ENCODE measurements around the gene ARHGAP27. TPM values are rescaled to one million over a fixed set of nuclear protein-coding genes. Genes with fewer than 3 reads are reported as not detected.

Gene ARHGAP27
- total RNA-seq, 2 experiments from 2014 or later, result 100 to 106 TPM

DNA sequence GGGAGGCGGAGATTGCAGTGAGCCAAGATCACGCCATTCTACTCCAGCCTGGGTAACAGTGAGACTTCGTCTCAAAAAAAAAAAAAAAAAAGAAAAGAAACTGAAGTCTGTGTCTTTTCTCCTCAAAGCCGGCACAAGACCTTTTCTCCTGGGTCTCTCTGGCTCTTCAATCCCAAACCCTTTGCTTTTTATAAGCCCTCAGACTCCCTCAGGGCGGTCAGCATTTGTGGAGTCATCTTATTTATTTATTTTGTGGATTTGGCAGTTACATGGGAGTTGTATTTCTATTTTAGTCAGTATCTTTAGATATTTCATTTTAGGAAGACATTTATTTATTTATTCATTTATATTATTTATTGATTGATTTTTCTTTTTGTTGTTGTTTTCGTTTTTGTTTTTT is 58.2 kb downstream of the ARHGAP27 start:
- Mint-ChIP-seq H3K9me3 (ENCODE audit: insufficient read depth) (no peaks in the 10 kb centered on the region), H3K4me3 (no peak overlapping the region), H3K36me3 (ENCODE audit: low read depth) (no peaks in the 10 kb centered on the region), H3K27me3 (ENCODE audit: low read depth) (peaks cover 19% of the 10 kb centered on the region), H3K27ac (no peak overlapping the region), H3K4me1 (ENCODE audit: low read depth) (peaks cover 13% of the 10 kb centered on the region)
- DNase-seq (no peak), ATAC-seq (no peak)
- POLR2A ChIA-PET, result interaction anchor here (1.5 kb wide), 1 partner anchor 10 kb away, joined by 4 read pairs; no protein-coding TSS in a partner anchor
- CTCF ChIA-PET, result interaction anchor here (0.9 to 1.2 kb wide), 5 partner anchors 10 to 115 kb away, joined by 3 to 5 read pairs (median 4); partner anchors contain the start of gene MAP3K14

DNA sequence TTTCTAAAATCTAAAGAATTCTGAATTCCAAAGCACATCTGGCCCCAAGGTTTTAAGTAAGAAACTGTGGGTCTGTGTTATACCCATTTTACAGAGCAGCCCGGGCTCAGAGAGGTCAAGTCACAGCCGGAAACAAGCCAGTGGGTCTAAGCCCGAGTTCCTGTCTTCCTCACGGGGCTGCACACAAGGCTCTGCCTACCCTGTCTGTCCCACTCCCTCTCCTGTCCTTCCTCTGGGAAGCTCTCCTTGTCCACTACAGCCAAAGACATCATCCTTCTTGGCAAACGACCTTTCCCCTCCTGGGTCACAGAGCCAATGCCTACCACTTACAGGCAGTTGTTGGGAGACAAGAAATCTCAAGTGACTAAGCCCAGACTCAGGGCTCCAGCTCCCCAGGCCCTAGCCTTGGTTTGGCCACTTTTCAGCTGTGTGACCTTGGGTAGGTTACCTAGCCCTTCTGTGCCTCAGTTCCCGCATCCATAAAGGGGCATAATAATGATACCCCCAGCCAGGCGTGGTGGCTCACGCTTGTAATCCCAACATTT is 60.3 kb downstream of the ARHGAP27 start:
- Mint-ChIP-seq H3K27me3 (ENCODE audit: low read depth) (peaks cover 16% of the 10 kb centered on the region), H3K4me1 (ENCODE audit: low read depth) (peaks cover 13% of the 10 kb centered on the region), H3K27ac (no peak overlapping the region), H3K36me3 (ENCODE audit: low read depth) (no peaks in the 10 kb centered on the region), H3K4me3 (no peak overlapping the region), H3K9me3 (ENCODE audit: insufficient read depth) (no peaks in the 10 kb centered on the region)
- no peak for DNase-seq
- ATAC-seq, result no peak
- ChIA-PET CTCF (interaction anchor here (0.6 to 2.5 kb wide), 5 partner anchors 8 to 237 kb away, joined by 3 to 7 read pairs (median 3); partner anchors contain the start of gene ACBD4), POLR2A (no interaction called here)

DNA sequence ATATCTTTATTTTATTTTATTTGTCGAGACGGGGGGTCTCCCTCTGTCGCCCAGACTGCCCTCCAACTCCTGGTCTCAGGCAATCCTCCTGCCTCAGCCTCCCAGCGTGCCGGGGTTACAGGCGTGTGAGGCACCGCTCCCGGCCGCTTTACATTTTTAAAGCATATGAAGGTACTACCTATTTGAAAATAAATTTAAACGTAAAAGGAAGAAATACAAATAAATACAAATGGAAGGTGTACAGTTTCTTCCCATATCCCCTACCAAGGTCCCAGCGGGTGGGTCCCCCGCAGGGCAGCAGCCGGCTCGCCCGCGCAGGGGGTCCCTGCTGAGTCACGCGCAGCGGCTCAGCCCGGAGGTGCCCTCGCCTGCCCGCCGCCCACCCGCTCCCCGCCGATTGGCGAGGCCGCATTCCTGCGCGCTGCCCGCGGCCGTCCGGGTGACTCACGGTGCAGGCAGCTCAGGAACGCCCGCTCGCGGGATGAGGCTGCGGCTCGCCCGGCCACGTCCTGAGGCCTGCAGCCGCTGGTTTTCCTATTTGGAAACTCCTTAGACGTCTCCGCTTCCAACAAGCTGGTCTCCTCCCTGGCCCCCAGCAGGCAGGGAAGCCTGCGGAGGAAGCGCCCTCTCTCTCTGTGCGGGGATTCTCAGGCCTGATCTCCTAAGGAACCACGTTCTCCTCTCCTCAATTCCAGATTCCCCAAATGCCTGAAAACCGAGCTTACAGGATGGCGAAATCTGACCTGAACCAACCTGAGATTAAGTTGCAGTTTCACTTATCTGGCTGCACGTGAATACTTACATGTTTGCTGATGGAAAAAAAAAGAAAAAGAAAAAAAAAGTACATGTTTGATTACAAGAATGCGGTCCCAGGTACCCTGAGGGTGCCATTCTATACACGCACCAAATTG is 61.0 kb downstream of the ARHGAP27 start:
- peak overlapping the region; percentile 22 for H3K4me3 Mint-ChIP-seq
- H3K9me3 Mint-ChIP-seq (ENCODE audit: insufficient read depth), result no peaks in the 10 kb centered on the region
- H3K4me1 Mint-ChIP-seq (ENCODE audit: low read depth), result peaks cover 13% of the 10 kb centered on the region
- peak overlapping the region; percentile 28 for H3K27ac Mint-ChIP-seq
- H3K36me3 Mint-ChIP-seq (ENCODE audit: low read depth), result no peaks in the 10 kb centered on the region
- ChIA-PET CTCF (interaction anchor here (0.6 to 2.5 kb wide), 7 partner anchors 9 to 236 kb away, joined by 3 to 10 read pairs (median 3); partner anchors contain the start of gene ACBD4), POLR2A (no interaction called here)
- peaks cover 14% of the 10 kb centered on the region for H3K27me3 Mint-ChIP-seq (ENCODE audit: low read depth)
- ATAC-seq, result peak; percentile 77
- DNase-seq, result no peak

DNA sequence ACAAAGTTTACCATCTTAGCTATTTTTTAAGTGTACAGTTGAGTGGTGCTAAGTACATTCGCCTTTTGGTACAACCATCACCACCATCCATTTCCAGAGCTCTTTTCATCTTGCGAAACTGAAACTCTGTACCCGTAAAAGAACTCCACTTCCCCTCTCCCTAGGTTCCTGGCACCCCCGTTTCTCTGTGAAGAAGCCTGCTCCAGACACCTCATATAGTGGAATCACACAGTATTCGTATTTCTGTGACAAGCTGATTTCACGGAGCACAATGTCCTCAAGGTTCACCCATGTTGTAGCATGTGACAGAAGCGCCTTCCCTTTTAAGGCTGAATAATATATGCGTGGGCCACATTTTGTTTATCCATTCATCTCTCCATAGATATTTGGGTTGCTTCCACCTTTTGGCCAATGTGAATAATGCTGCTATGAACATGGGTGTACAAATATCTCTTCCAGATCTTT is 61.7 kb downstream of the ARHGAP27 start:
- Mint-ChIP-seq H3K36me3 (ENCODE audit: low read depth) (no peaks in the 10 kb centered on the region), H3K27ac (no peak overlapping the region), H3K27me3 (ENCODE audit: low read depth) (peaks cover 14% of the 10 kb centered on the region), H3K4me1 (ENCODE audit: low read depth) (peaks cover 13% of the 10 kb centered on the region), H3K4me3 (no peak overlapping the region), H3K9me3 (ENCODE audit: insufficient read depth) (no peaks in the 10 kb centered on the region)
- ChIA-PET POLR2A (no interaction called here), CTCF (interaction anchor here (0.7 to 2.5 kb wide), 5 partner anchors 15 to 236 kb away, joined by 3 to 10 read pairs (median 6); partner anchors contain the start of genes ACBD4 and MAP3K14)
- DNase-seq (no peak), ATAC-seq (no peak)

DNA sequence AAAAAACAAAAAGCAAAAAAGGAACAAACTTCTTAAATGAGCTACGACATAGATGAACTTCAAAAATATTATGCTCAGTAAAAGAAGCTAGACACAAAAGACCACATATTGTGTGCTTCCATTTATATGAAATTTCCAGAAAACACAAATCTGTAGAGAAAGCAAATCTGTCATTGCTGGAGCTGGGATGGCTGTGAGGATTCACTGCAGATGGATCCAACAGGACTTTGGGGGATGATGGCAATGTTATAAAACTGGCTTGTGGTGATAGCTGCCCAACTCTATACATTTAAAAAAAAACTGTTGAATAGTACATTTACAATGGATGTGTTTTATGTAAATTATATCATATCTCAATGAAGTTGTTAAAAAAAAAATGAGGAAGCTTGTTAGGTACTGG is 63.2 kb downstream of the ARHGAP27 start:
- ChIA-PET POLR2A (interaction anchor here (0.6 kb wide), 1 partner anchor 53 kb away, joined by 3 read pairs; no protein-coding TSS in a partner anchor), CTCF (interaction anchor here (0.9 to 1.9 kb wide), 9 partner anchors 12 to 172 kb away, joined by 3 to 13 read pairs (median 5); partner anchors contain the start of gene MAP3K14)
- H3K4me1 Mint-ChIP-seq (ENCODE audit: low read depth), result peaks cover 13% of the 10 kb centered on the region
- no peak overlapping the region for H3K4me3 Mint-ChIP-seq
- H3K36me3 Mint-ChIP-seq (ENCODE audit: low read depth), result no peaks in the 10 kb centered on the region
- H3K27ac Mint-ChIP-seq, result no peak overlapping the region
- no peaks in the 10 kb centered on the region for H3K9me3 Mint-ChIP-seq (ENCODE audit: insufficient read depth)
- peaks cover 14% of the 10 kb centered on the region for H3K27me3 Mint-ChIP-seq (ENCODE audit: low read depth)
- no peak for ATAC-seq
- no peak for DNase-seq

DNA sequence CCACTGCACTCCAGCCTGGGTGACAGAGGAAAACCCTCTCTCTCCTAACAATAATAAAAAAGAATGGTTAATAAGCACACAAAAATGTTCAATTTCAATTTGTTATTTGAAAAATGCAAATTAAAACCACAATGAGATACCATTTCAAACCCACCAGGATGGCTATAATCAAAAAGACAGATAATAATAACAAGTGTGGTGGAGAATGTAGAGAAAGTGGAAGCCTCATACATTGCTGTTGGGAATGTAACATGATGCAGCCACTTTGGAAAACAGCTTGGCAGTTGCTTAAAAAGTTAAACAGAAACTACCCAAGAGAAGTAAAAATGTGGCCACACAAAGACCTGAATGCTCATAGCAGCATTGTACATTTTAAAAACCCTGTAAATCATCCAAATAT is 64.0 kb downstream of the ARHGAP27 start:
- ATAC-seq, result no peak
- H3K27ac Mint-ChIP-seq, result no peak overlapping the region
- peaks cover 10% of the 10 kb centered on the region for H3K27me3 Mint-ChIP-seq (ENCODE audit: low read depth)
- ChIA-PET CTCF (interaction anchor here (1.0 to 1.9 kb wide), 5 partner anchors 17 to 171 kb away, joined by 3 to 13 read pairs (median 8); no protein-coding TSS in a partner anchor), POLR2A (no interaction called here)
- DNase-seq, result no peak
- H3K36me3 Mint-ChIP-seq (ENCODE audit: low read depth), result no peaks in the 10 kb centered on the region
- peaks cover 13% of the 10 kb centered on the region for H3K4me1 Mint-ChIP-seq (ENCODE audit: low read depth)
- H3K9me3 Mint-ChIP-seq (ENCODE audit: insufficient read depth), result no peaks in the 10 kb centered on the region
- H3K4me3 Mint-ChIP-seq, result no peak overlapping the region

DNA sequence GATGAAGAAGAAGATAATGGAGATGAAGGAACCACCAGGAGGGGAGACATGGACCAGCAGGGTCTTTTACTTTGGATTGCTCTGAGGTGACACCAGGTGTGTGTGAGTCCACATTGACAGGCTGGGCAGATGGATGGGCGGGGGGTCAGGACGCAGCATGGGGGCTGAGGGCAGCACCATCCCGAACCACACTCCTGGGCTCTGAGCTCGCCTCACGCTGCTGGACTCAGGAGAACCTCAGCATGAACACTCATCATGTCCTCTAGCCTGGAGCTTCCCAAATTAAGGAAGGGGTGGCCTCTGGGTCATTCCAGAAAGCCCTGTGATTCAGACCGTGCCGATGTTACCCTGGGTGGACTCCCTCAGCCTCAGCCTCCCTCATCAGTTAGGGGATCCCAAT is 65.5 kb downstream of the ARHGAP27 start:
- no peak for ATAC-seq
- Mint-ChIP-seq H3K4me1 (ENCODE audit: low read depth) (peaks cover 13% of the 10 kb centered on the region), H3K27ac (no peak overlapping the region), H3K27me3 (ENCODE audit: low read depth) (peaks cover 15% of the 10 kb centered on the region), H3K9me3 (ENCODE audit: insufficient read depth) (no peaks in the 10 kb centered on the region), H3K36me3 (ENCODE audit: low read depth) (no peaks in the 10 kb centered on the region), H3K4me3 (no peak overlapping the region)
- ChIA-PET POLR2A (interaction anchor here (1.3 kb wide), 1 partner anchor 55 kb away, joined by 3 read pairs; no protein-coding TSS in a partner anchor), CTCF (no interaction called here)
- no peak for DNase-seq

DNA sequence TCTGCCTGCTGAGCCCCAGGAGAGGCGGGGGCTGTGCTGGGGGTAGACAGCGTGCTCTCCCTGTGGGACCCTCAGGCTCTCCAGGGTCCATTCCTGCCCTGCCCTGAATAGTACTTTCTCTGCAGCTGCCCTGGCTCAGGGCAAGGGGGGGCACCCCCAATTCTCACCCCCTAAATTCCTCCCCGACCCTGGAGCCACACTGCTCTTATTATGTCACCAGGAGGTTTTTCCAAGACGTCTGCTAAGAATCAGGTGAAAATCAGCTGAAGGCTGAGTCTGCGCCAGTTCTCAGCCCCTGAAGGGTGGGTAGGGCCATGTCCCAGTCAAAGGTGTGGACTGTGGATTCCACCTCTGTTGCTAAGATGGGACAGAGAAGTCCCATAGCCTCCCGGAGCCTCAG is 66.0 kb downstream of the ARHGAP27 start:
- no peak for ATAC-seq
- Mint-ChIP-seq H3K27me3 (ENCODE audit: low read depth) (peaks cover 12% of the 10 kb centered on the region), H3K27ac (no peak overlapping the region), H3K9me3 (ENCODE audit: insufficient read depth) (no peaks in the 10 kb centered on the region), H3K4me1 (ENCODE audit: low read depth) (peaks cover 8% of the 10 kb centered on the region), H3K4me3 (no peak overlapping the region), H3K36me3 (ENCODE audit: low read depth) (no peaks in the 10 kb centered on the region)
- no peak for DNase-seq
- CTCF ChIA-PET, result interaction anchor here (1.1 kb wide), 1 partner anchor 89 kb away, joined by 3 read pairs; no protein-coding TSS in a partner anchor
- POLR2A ChIA-PET, result interaction anchor here (1.3 kb wide), 1 partner anchor 54 kb away, joined by 3 read pairs; no protein-coding TSS in a partner anchor

DNA sequence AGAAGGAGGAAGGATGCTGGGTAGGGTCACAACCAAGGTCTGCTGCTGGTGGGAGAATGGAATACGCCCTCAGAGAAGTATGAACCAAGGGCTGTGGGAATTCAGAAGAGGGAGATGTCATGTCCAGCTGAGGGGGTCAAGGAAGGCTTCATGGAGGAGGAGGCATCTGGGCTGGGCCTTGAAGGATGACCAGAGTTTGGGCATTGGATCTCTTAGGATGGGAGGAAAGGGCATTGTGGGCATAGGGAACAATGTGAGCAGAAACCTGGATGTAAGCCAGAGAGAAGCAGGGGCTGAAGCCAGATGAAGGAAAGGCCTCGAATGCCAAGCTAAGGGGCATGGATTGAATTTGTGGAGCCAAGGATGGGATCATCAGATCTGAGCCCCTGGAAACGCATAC is 66.6 kb downstream of the ARHGAP27 start:
- Mint-ChIP-seq H3K4me3 (no peak overlapping the region), H3K27ac (no peak overlapping the region), H3K36me3 (ENCODE audit: low read depth) (no peaks in the 10 kb centered on the region), H3K9me3 (ENCODE audit: insufficient read depth) (no peaks in the 10 kb centered on the region), H3K4me1 (ENCODE audit: low read depth) (peaks cover 4% of the 10 kb centered on the region), H3K27me3 (ENCODE audit: low read depth) (peaks cover 12% of the 10 kb centered on the region)
- ChIA-PET CTCF (interaction anchor here (1.1 kb wide), 1 partner anchor 89 kb away, joined by 3 read pairs; no protein-coding TSS in a partner anchor), POLR2A (interaction anchor here (1.3 kb wide), 1 partner anchor 54 kb away, joined by 3 read pairs; no protein-coding TSS in a partner anchor)
- no peak for DNase-seq
- ATAC-seq, result no peak

DNA sequence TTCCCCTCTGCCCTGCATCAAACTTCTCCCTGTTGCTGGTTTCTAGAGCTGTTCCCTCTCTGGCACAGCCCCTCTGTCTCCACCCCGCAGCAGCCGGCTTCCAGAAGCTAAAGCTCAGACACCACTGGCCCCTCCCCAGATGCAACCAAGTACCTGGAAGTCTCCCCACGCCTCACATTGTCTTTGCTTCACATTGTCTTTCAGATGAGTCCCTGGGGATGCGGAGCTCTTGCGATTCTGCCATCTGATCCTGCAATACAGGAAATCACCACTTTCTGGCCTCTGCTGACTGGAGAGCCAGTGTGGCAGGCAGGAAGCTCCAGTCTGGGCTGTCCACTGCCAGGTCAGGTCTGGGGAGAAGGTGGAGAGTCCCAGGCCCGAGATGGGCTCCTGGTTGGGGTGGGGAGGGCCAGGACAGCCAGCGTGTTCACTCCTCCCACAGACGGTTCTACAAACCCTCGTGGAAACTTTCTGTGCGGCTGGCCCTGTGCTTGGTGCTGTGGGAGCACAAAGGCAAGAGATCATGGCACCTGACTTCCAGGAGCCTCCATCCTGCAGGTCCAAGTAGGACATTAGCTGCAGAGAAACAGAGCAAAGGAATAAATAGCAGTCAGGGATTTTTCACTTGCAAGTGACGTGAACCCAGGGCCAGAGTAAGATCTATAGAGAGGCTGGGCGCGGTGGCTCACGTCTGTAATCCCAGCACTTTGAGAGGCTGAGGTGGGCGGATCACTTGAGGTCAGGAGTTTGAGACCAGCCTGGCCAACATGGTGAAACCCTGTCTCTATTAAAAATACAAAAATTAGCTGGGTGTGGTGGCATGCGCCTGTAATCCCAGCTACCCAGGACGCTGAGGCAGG is 67.9 kb downstream of the ARHGAP27 start:
- no peak overlapping the region for H3K27ac Mint-ChIP-seq
- no peaks in the 10 kb centered on the region for H3K36me3 Mint-ChIP-seq (ENCODE audit: low read depth)
- no peaks in the 10 kb centered on the region for H3K4me1 Mint-ChIP-seq (ENCODE audit: low read depth)
- no peaks in the 10 kb centered on the region for H3K9me3 Mint-ChIP-seq (ENCODE audit: insufficient read depth)
- H3K4me3 Mint-ChIP-seq, result no peak overlapping the region
- DNase-seq (no peak), ATAC-seq (no peak)
- ChIA-PET CTCF (interaction anchor here (0.7 to 0.8 kb wide), 3 partner anchors 11 to 21 kb away, joined by 3 read pairs; no protein-coding TSS in a partner anchor), POLR2A (interaction anchor here (1.0 kb wide), 1 partner anchor 21 kb away, joined by 3 read pairs; no protein-coding TSS in a partner anchor)
- peaks cover 12% of the 10 kb centered on the region for H3K27me3 Mint-ChIP-seq (ENCODE audit: low read depth)

DNA sequence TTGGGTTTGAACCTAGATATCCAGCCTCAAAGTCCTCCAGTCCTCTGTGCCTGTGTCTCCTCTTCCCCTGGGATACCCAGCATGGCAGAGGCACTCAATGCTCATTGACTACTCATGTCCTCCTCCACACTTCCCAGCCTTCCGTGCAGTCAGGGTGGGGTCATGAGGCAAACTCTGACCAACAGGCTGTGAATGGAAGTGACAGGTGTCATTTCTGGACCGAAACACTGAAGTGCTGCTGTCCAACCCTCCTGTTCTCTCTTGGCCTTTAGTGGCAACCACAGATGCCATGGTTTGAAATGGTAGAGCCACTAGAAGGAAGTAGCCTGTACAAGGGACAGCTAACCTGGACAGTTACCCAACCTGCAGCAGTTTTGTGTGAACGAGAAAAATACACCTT is 69.2 kb downstream of the ARHGAP27 start:
- Mint-ChIP-seq H3K27ac (no peak overlapping the region), H3K4me3 (no peak overlapping the region), H3K4me1 (ENCODE audit: low read depth) (no peaks in the 10 kb centered on the region), H3K9me3 (ENCODE audit: insufficient read depth) (no peaks in the 10 kb centered on the region), H3K27me3 (ENCODE audit: low read depth) (peaks cover 9% of the 10 kb centered on the region), H3K36me3 (ENCODE audit: low read depth) (no peaks in the 10 kb centered on the region)
- POLR2A ChIA-PET, result no interaction called here
- DNase-seq (no peak), ATAC-seq (no peak)
- CTCF ChIA-PET, result interaction anchor here (1.4 to 2.0 kb wide), 2 partner anchors 14 to 86 kb away, joined by 5 to 6 read pairs; no protein-coding TSS in a partner anchor

Data from activated CD8-positive, alpha-beta T cell treated with anti-CD3 and anti-CD28 coated beads, Interleukin-2, amount 10 ng/mL, durations not matched to agents 7 days and 5 days (primary cell).